Bronchial epithelial cell (primary cell): Measurements from ENCODE around the gene PITRM1. TPM values are rescaled to one million over a fixed set of nuclear protein-coding genes. Genes with fewer than 3 reads are reported as not detected.

ENCODE experiments used
- DNase-seq: peaks from one replicate; pipeline ENCODE4 v3.0.0-alpha.2; 2010; ENCODE audit warnings: low read depth
- FAIRE-seq: peaks from 2 replicates; lab custom pipeline; 2011; peaks lifted over from hg19 to GRCh38; lab: Jason Lieb, UNC
- H3K27me3 ChIP-seq: 2 replicates; pipeline ENCODE4 v1.5.1; 2011; ENCODE audit warnings: low read length; ENCODE audit not compliant: control insufficient read depth, insufficient read depth
- H3K36me3 ChIP-seq: 2 replicates; pipeline ENCODE4 v1.5.1; 2011; ENCODE audit warnings: low read length; ENCODE audit not compliant: control insufficient read depth, insufficient read depth
- H3K4me3 ChIP-seq: 2 replicates; pipeline ENCODE4 v1.5.1; 2011; ENCODE audit warnings: mild to moderate bottlenecking, low read depth, low read length, control low read depth
- CTCF ChIP-seq: IDR thresholded peaks from 2 replicates; pipeline ENCODE4 v1.5.1; 2011; ENCODE audit warnings: mild to moderate bottlenecking, moderate library complexity, low read length, control low read depth, inconsistent platforms; ENCODE audit not compliant: insufficient read depth, severe bottlenecking
- total RNA-seq: library from RNA; depleted of rRNA; stranded (reverse); fragments of >200 nt; gene quantifications from 2 replicates; pipeline ENCODE4 v1.2.1, GENCODE V29; 2014

The PITRM1 gene
- total RNA-seq, 1 donor from 2014 or later, result 39.2 TPM

- Histone ChIP-seq H3K4me3 (no peak overlapping the region), H3K36me3 (peaks cover 29% of the 10 kb centered on the region), H3K27me3 (no peaks in the 10 kb centered on the region)
- no peak for TF ChIP-seq CTCF
- no peak for FAIRE-seq
- no peak for DNase-seq
Measured at GRCh38 chr10:3159152-3159551, 13.4 kb downstream of the PITRM1 start.

GRCh38 chr10:3154666-3155065 lies 17.9 kb downstream of the PITRM1 start:
- FAIRE-seq (no peak), DNase-seq (no peak)
- Histone ChIP-seq H3K27me3 (no peaks in the 10 kb centered on the region), H3K36me3 (peaks cover 33% of the 10 kb centered on the region), H3K4me3 (no peak overlapping the region)
- no peak for TF ChIP-seq CTCF

- DNase-seq (no peak), FAIRE-seq (no peak)
- peaks cover 38% of the 10 kb centered on the region for H3K36me3 ChIP-seq
- TF ChIP-seq CTCF, result no peak
- no peaks in the 10 kb centered on the region for H3K27me3 ChIP-seq
- H3K4me3 ChIP-seq, result no peak overlapping the region
Measured at GRCh38 chr10:3152566-3152935, 20.0 kb downstream of the PITRM1 start.

GRCh38 chr10:3151889-3152565 lies 20.6 kb downstream of the PITRM1 start:
- H3K36me3 ChIP-seq, result peaks cover 40% of the 10 kb centered on the region
- H3K27me3 ChIP-seq, result no peaks in the 10 kb centered on the region
- H3K4me3 ChIP-seq, result no peak overlapping the region
- no peak for FAIRE-seq
- DNase-seq, result no peak
- no peak for TF ChIP-seq CTCF

GRCh38 chr10:3150961-3151360 lies 21.6 kb downstream of the PITRM1 start:
- DNase-seq (no peak), FAIRE-seq (peak; percentile 55)
- Histone ChIP-seq H3K4me3 (no peak overlapping the region), H3K27me3 (no peaks in the 10 kb centered on the region), H3K36me3 (peaks cover 41% of the 10 kb centered on the region)
- no peak for TF ChIP-seq CTCF

GRCh38 chr10:3150366-3150765 lies 22.2 kb downstream of the PITRM1 start:
- Histone ChIP-seq H3K27me3 (no peaks in the 10 kb centered on the region), H3K4me3 (no peak overlapping the region), H3K36me3 (peaks cover 42% of the 10 kb centered on the region)
- TF ChIP-seq CTCF, result no peak
- FAIRE-seq (no peak), DNase-seq (no peak)
